Suprapubic skin (tissue), 4 donors: ENCODE results near the gene TNS1.

Experiments
- CTCF ChIP-seq, 2 donors: fragments of 200-600 bp in 1 of 2; fragments of 450-650 bp in 1 of 2; sonication (generic) in 1 of 2; IDR thresholded peaks; one replicate each; pipeline ENCODE4 v1.5.1; 2016 to 2019; ENCODE audit warnings: antibody characterized with exemption in 2 of 2, mild to moderate bottlenecking in 1 of 2, moderate library complexity in 1 of 2
- EP300 ChIP-seq: sonication (generic); formaldehyde crosslinking; IDR thresholded peaks from one replicate; pipeline ENCODE4 v1.6.1; 2017; ENCODE audit warnings: antibody characterized with exemption
- POLR2A ChIP-seq, 2 donors: fragments of 450-650 bp; IDR thresholded peaks; one replicate each; pipeline ENCODE4 v1.6.1; 2017; ENCODE audit warnings: antibody characterized with exemption in 2 of 2, mild to moderate bottlenecking in 2 of 2, moderate library complexity in 2 of 2
- POLR2AphosphoS5 ChIP-seq, 3 donors: sonication (generic); formaldehyde crosslinking; IDR thresholded peaks; one replicate each; pipeline ENCODE4 v1.6.1; 2017; ENCODE audit warnings: antibody characterized with exemption in 3 of 3

GRCh38 chr2:217950401-217950871, 52.4 kb downstream of the TNS1 start:
- TF ChIP-seq EP300 (no peak), POLR2A (IDR thresholded peaks at IDR 0.05) (no peak), CTCF (IDR thresholded peaks at IDR 0.05) (no peak), POLR2AphosphoS5 (IDR thresholded peaks at IDR 0.05) (no peak)
